Natural killer cell treated with Interleukin-12 subunit alpha and Interleukin-12 subunit beta and Interleukin-15 and Interleukin-18, amount 100 ng/mL, for 72 hours (primary cell): ENCODE measurements around the gene CDC26. TPM values are rescaled to one million over a fixed set of nuclear protein-coding genes. Genes with fewer than 3 reads are reported as not detected.
A peak's percentile ranks its signal among the peaks of the same experiment; 100 is the strongest.

ENCODE experiments used
- ATAC-seq, 2 donors: fragments of 150-1000 bp; cut with Tn5 transposase in 1 of 2; sonication (Bioruptor Pico), chemical (Tn5 transposase) in 1 of 2; 2 replicates each; pipeline ENCODE4 v1.10.0; 2021
- DNase-seq: peaks from one replicate; pipeline ENCODE4 v3.0.0; 2022; ENCODE audit warnings: low spot score
- H3K27ac Mint-ChIP-seq, 2 donors: 1 replicate in 1 of 2; 2 replicates in 1 of 2; pipeline ENCODE4 v1.8.0; 2022; ENCODE audit warnings: mixed read lengths in 2 of 2, mild to moderate bottlenecking in 1 of 2, moderate library complexity in 1 of 2
- H3K27me3 Mint-ChIP-seq, 2 donors: 1 replicate in 1 of 2; 2 replicates in 1 of 2; pipeline ENCODE4 v1.8.0; 2022; ENCODE audit warnings: mixed read lengths in 2 of 2
- H3K36me3 Mint-ChIP-seq: one replicate; pipeline ENCODE4 v1.8.0; 2022; ENCODE audit warnings: mixed read lengths
- H3K4me1 Mint-ChIP-seq, 2 donors: 1 replicate in 1 of 2; 2 replicates in 1 of 2; pipeline ENCODE4 v1.8.0; 2022; ENCODE audit warnings: low read depth in 2 of 2, mixed read lengths in 2 of 2, mild to moderate bottlenecking in 1 of 2
- H3K4me3 Mint-ChIP-seq: one replicate; pipeline ENCODE4 v1.8.0; 2022; ENCODE audit warnings: mixed read lengths
- H3K9me3 Mint-ChIP-seq: 2 replicates; pipeline ENCODE4 v1.8.0; 2022; ENCODE audit warnings: mixed read lengths
- total RNA-seq, 2 donors: library from RNA; stranded (reverse); gene quantifications; one replicate each; pipeline ENCODE4 v1.2.3, GENCODE V29; 2022

Gene CDC26
- total RNA-seq, result 10 to 100 TPM; 16.5 to 39.1 TPM

DNA sequence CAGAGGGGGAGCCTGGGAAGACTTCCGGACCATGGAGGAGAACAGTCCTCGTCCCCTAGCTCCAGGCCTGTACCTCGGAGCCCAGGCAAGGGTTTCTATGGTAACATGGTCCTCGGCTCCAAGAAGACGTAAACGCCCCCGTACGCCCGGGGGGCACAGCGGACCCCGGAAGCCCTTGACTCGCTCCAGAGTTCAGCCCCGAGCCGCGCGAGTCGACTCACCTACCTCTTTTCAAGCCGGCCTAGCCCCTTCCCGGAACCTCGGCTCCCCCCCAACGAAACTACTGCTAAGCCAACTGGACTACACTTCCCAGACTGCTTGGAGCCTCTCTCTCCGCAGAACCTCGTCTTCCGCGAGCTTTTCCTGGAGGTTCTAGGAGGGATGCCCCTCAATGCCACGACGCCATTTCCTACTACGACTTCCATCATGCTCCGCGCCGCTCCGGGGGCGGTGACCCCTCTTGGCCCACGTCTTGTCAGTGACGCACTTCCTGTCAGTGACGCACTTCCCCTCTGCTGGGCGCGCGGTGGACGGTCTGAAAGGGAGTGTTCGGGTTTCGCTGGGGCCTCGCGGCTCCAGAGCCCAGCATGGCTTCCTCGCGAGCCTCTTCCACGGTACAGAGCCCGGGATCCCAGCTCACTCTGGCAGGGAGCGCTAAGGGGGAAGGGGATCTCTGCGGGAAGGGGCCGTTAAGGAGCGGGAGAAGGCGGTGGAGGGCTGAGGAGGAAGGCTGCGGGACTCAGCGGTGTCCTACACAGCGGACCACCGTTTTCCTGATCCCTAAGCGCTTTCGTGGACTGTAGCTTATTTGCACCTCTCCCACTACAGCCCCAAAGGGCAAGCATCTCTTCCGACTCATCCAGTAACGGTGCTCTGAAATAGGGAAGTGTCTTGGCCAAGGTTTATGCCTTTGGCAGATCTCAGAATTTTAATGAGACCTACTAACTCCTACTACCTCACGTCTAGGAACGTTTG is at the start of gene CDC26, which contains the start of gene PRPF4:
Gene CDC26, minus strand, starts transcription at position 416 of the 975 bp plus-strand sequence. CDS start 3,065 bp downstream, outside the sequence.
Gene PRPF4, plus strand, starts transcription at position 502 of the 975 bp plus-strand sequence. Its CDS starts 86 bp downstream, at position 588.
- ATAC-seq (peak; percentile 99), DNase-seq (peak; percentile 97)
- peaks cover 19 to 26% of the 10 kb centered on the region in 2 donors for H3K4me1 Mint-ChIP-seq
- no peak within 1 kb of the TSS for H3K27ac Mint-ChIP-seq
- H3K9me3 Mint-ChIP-seq, result no peaks in the 10 kb centered on the region
- peaks cover 29% of the 10 kb centered on the region for H3K36me3 Mint-ChIP-seq
- no peak within 1 kb of the TSS for H3K4me3 Mint-ChIP-seq
- H3K27me3 Mint-ChIP-seq, result no peaks in the 10 kb centered on the region

DNA sequence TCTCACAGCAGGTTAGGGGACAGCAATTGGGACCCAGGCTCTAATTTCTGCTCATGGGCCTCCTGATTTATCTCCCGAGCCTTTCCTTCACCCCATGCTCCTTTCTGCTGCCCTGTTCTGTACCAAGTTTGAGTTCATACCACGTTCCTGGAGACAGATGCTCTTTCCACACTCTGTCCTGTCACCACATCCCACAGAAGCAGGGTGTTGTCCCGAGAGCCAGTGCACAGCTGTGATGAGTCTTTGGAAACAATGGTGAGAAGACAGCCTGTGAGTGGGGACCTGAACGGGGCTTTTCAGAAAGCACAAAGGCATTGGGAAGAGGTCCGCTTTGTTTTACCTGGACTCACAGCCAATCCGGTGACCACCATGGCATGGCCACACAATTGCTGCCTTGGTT is 47.3 kb upstream of the CDC26 start:
- no peak for DNase-seq
- no peaks in the 10 kb centered on the region for H3K36me3 Mint-ChIP-seq
- H3K9me3 Mint-ChIP-seq, result no peaks in the 10 kb centered on the region
- H3K4me1 Mint-ChIP-seq, result no peaks in the 10 kb centered on the region
- H3K27me3 Mint-ChIP-seq, result no peaks in the 10 kb centered on the region
- ATAC-seq, result no peak
- no peak overlapping the region for H3K4me3 Mint-ChIP-seq
- H3K27ac Mint-ChIP-seq, result no peak overlapping the region

DNA sequence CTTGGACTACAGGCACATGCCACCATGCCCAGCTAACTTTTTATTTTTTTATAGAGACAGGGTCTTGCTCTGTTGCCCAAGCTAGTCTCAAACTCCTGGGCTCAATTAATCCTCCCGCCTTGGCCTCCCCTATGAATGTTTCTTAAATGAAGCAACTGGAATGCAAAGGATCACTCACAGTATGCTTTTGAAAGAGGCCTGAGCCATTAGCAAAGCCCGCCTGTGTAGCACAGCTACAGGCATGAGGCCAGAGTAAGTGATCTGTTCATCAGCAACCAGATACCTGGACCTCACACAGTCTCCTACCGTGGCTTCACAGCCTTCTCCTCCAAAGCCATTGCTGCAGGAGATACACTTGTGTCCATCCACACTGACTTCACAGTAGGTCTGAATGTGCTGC is 44.7 kb upstream of the CDC26 start:
- no peak for DNase-seq
- no peaks in the 10 kb centered on the region for H3K9me3 Mint-ChIP-seq
- H3K27me3 Mint-ChIP-seq, result peaks cover 0 to under 1% of the 10 kb centered on the region in 2 donors
- no peaks in the 10 kb centered on the region for H3K4me1 Mint-ChIP-seq
- H3K27ac Mint-ChIP-seq, result no peak overlapping the region
- H3K36me3 Mint-ChIP-seq, result no peaks in the 10 kb centered on the region
- H3K4me3 Mint-ChIP-seq, result no peak overlapping the region
- ATAC-seq, result no peak

DNA sequence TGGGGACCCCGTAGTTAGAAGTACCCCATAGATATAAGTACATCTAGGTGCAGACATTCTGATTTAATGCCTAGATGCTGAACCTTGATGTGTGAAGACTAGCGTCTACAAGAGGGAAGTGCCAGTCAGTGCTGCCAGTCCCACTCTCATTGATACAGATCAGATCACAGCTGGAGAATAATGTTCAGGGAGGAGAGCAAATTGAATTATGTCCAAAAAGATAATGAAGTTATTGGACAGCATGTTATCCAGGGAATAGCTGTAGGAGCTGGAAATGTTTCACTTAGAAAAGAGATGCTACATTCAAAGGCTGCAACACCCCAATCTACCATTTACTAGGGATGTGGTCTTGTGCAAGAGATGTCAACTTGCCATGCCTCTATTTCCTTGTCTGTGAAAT is 43.7 kb upstream of the CDC26 start:
- H3K27ac Mint-ChIP-seq, result no peak overlapping the region
- H3K36me3 Mint-ChIP-seq, result no peaks in the 10 kb centered on the region
- no peak overlapping the region for H3K4me3 Mint-ChIP-seq
- H3K4me1 Mint-ChIP-seq, result no peaks in the 10 kb centered on the region
- DNase-seq (no peak), ATAC-seq (no peak)
- peaks cover 0 to 3% of the 10 kb centered on the region in 2 donors for H3K27me3 Mint-ChIP-seq
- H3K9me3 Mint-ChIP-seq, result no peaks in the 10 kb centered on the region

DNA sequence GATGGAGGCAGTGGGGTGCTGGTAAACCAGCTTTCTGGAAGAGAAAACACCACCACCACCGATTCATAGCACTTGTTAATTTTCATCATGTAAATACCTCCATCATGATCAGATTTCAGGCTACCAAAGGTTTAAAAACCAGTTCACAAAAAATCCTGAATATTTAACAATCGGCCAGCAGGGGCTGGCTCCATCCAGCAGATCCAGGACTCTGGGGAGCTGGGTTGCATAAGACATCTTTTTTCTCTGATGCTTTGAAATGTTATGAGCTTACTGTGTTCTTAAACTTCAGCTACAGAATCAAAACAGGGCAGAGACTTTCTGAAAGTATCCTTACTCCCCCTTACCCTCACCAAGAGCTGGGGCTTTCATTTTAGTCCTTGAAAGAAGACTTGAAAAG is 42.4 kb upstream of the CDC26 start:
- DNase-seq (no peak), ATAC-seq (no peak)
- H3K36me3 Mint-ChIP-seq, result no peaks in the 10 kb centered on the region
- no peak overlapping the region for H3K4me3 Mint-ChIP-seq
- H3K27me3 Mint-ChIP-seq, result peaks cover 0 to 3% of the 10 kb centered on the region in 2 donors
- no peak overlapping the region for H3K27ac Mint-ChIP-seq
- H3K4me1 Mint-ChIP-seq, result no peaks in the 10 kb centered on the region
- no peaks in the 10 kb centered on the region for H3K9me3 Mint-ChIP-seq

DNA sequence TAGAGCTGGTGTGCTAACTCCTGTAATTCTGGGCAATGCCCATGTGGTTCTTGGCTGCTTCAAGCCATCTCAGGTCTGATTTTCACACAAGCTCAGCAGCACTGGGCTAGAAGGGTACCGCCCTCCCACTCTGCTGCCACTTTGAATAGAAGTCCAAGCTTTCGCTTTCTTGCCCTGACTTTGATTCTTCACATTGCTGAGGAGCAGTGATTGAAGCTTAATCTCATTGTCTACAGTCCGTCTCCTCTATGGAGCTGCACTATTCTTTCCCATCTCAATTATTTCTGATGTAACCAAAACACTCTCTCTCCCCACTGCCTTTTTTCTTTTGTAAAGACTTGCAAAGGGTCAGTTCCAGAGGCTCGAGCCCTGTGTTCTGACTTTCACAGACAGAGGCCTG is 40.7 kb upstream of the CDC26 start:
- Mint-ChIP-seq H3K36me3 (no peaks in the 10 kb centered on the region), H3K27ac (no peak overlapping the region), H3K9me3 (no peaks in the 10 kb centered on the region), H3K27me3 (peaks cover 0 to 3% of the 10 kb centered on the region in 2 donors), H3K4me3 (no peak overlapping the region), H3K4me1 (no peaks in the 10 kb centered on the region)
- DNase-seq, result no peak
- ATAC-seq, result no peak

DNA sequence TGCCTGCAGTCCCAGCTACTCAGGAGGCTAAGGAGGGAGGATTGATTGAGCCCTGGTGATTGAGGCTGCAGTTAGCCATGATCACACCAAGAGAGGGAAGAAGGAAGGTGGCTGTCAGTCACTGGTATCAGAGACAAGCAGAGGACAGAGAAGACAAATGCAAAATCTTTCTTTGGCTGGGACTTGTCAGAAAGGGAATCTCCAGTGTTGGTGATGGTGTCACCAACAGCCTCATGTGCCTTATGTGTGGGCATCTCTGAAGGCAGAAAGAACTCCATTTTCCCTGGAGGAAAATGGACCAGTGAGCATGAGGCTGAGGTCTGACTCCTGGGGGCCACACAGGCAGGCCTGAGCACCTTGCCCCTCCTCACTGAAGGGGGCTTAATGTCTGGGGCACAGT is 39.9 kb upstream of the CDC26 start:
- Mint-ChIP-seq H3K27me3 (peaks cover 0 to 3% of the 10 kb centered on the region in 2 donors), H3K27ac (no peak overlapping the region), H3K36me3 (no peaks in the 10 kb centered on the region), H3K9me3 (no peaks in the 10 kb centered on the region), H3K4me3 (no peak overlapping the region), H3K4me1 (no peaks in the 10 kb centered on the region)
- no peak for ATAC-seq
- no peak for DNase-seq

DNA sequence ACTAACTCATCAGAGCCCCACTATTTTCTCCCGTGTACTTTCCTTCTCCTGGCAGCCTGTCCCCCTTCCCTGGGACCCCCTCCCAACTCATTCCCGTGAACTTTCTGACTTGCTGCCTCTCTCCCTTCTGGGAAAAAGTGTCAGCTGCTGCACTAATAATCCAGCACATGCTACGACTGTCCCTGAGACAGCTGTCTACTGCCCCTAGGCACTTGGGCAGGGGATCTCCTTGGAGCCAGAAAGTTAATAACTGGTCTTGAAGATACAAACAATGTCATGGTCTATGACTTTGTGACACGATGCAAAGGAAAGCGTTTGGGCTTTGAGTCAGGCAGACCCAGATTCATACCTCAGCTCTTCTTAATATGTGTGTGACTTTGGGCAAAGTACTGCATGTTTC is 37.9 kb upstream of the CDC26 start:
- H3K27ac Mint-ChIP-seq, result no peak overlapping the region
- no peak for ATAC-seq

DNA sequence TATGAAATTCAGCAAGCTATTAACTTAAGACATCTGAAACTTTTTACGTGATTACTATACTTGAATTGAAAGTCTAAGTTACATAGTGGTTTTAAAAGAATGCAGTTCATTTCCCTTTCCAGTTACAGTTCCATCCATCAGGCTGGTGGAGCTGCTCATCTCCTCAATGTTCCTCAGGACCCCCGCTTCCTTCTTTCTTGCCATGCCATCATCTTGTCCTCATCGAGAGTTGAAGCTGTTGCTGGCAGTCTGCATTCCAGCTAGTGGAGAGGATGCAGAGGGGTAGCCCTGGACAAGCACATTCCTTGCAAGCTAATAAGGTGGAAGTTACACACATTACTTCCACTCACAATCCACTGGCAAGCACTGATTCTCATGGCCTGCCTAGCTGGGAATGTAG is 36.6 kb upstream of the CDC26 start:
- no peak for DNase-seq
- Mint-ChIP-seq H3K27me3 (peaks cover 0 to 3% of the 10 kb centered on the region in 2 donors), H3K4me3 (no peak overlapping the region), H3K36me3 (no peaks in the 10 kb centered on the region), H3K4me1 (no peaks in the 10 kb centered on the region), H3K27ac (no peak overlapping the region), H3K9me3 (no peaks in the 10 kb centered on the region)
- no peak for ATAC-seq

More for the DNA sequence above, 37.9 kb upstream of the CDC26 start:
- DNase-seq, result no peak
- H3K4me3 Mint-ChIP-seq, result no peak overlapping the region
- no peaks in the 10 kb centered on the region for H3K9me3 Mint-ChIP-seq
- H3K27me3 Mint-ChIP-seq, result peaks cover 0 to 3% of the 10 kb centered on the region in 2 donors
- H3K4me1 Mint-ChIP-seq, result no peaks in the 10 kb centered on the region
- H3K36me3 Mint-ChIP-seq, result no peaks in the 10 kb centered on the region

DNA sequence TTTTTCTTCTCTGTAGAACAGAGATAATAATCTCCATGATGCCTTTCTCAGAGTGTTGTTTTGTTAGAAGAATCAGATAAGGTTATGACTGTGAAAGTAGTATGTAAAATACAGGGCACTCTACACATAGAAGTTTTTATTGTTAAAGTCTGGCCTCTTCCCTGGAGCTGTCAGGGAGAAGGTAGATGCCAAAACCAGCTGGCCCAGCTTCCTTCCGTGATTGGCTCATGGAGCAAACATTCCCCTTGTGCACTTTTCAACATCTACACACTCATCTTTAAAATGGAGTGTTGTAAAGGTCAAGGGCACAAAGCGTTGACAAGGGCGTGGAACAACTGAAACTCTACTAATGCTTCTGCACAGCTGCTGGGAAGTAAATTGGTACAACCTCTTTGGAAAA is 35.2 kb upstream of the CDC26 start:
- H3K36me3 Mint-ChIP-seq, result no peaks in the 10 kb centered on the region
- no peak for ATAC-seq
- no peak for DNase-seq
- H3K4me3 Mint-ChIP-seq, result no peak overlapping the region
- H3K27me3 Mint-ChIP-seq, result peaks cover 0 to 3% of the 10 kb centered on the region in 2 donors
- H3K27ac Mint-ChIP-seq, result no peak overlapping the region
- H3K9me3 Mint-ChIP-seq, result no peaks in the 10 kb centered on the region
- H3K4me1 Mint-ChIP-seq, result no peaks in the 10 kb centered on the region

DNA sequence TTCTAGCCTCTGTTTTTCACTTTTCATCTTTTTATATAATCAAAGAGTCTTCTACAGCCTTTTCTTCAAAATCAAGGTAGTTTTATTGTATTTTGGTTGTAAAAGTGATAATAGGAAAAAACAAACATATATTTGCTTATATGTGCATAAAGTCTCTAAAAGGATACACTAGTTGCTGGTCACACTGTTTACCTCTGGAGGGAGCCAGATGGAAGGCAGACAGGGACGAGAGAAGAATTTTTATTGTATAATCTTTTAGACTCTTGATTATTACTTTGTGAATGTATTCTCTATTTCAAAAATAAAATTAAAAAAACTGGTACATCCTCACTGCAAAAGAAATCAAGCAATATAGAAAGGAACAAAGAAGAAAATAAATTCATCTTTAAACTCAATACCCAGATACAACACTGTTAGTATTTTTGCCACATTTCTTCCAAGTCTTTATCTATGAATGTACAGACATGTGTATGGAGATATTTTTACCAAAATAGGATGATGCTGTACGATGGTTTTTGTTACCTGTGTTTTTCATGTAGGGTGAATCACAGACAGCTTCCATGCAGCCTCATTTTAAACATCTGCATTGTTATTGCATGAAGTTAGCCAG is 33.9 kb upstream of the CDC26 start:
- no peak for ATAC-seq
- Mint-ChIP-seq H3K9me3 (no peaks in the 10 kb centered on the region), H3K27ac (no peak overlapping the region), H3K36me3 (no peaks in the 10 kb centered on the region), H3K27me3 (no peaks in the 10 kb centered on the region), H3K4me3 (no peak overlapping the region), H3K4me1 (no peaks in the 10 kb centered on the region)
- no peak for DNase-seq

DNA sequence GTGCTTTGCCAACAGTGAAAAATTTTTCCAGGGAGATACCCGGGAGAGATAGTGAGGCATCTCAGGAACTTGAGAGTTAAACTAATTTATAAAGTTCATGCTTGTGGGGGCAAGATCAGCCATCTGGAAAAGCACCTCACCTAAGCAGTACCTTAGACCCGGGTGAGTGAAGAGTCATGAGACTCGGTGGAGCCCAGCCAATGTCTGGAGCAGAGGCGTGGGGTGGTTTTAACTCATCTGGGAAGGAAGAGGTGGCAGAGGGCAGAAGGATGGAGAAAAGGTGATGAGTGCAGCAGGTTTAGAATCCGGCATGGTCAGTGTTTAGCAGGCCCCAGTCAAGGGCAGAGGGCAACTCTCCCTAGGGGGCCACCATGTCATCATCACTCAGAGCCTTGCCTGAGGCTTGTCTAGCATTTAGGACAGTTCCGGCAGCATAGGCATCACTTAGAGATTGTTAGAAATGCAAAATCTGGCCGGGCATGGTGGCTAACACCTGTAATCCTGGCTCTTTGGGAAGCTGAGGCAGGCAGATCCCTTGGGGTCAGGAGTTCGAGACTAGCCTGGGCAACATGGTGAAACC is 32.1 kb upstream of the CDC26 start:
- ATAC-seq (no peak), DNase-seq (no peak)
- Mint-ChIP-seq H3K4me3 (no peak overlapping the region), H3K9me3 (no peaks in the 10 kb centered on the region), H3K36me3 (no peaks in the 10 kb centered on the region), H3K27ac (no peak overlapping the region), H3K4me1 (no peaks in the 10 kb centered on the region), H3K27me3 (peaks cover 0 to 6% of the 10 kb centered on the region in 2 donors)

DNA sequence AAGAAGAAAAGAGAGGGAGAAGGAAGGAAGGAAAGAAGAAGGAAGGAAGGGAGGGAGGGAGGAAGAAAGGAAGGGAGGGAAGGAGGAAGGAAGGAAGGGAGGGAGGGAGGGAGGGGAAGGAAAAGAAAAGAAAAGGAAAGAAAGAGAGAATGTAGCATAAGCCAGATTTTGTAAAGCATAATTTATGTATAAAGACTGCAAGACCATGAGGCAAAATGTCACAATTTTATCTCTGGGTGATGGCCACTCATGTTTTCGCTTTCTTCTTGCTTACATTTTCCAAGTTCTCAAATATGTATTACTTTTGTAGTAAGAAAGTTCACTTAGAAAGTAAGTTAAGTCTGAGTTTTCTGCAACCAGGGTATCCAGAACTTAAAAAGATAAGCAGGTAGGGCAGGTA is 31.2 kb upstream of the CDC26 start:
- Mint-ChIP-seq H3K4me1 (no peaks in the 10 kb centered on the region), H3K27ac (no peak overlapping the region), H3K27me3 (peaks cover 2 to 10% of the 10 kb centered on the region in 2 donors), H3K4me3 (no peak overlapping the region), H3K9me3 (no peaks in the 10 kb centered on the region), H3K36me3 (no peaks in the 10 kb centered on the region)
- ATAC-seq, result no peak
- no peak for DNase-seq
